ENCODE results near the gene OPN1MW. TPM values are rescaled to one million over a fixed set of nuclear protein-coding genes. Genes with fewer than 3 reads are reported as not detected.
A peak's percentile ranks its signal among the peaks of the same experiment; 100 is the strongest.

The OPN1MW gene
- total and polyA plus RNA-seq, 9 of the 15 experiments (the other 6 are each of a cell fraction or from before 2014, with no cell fraction given), result not detected

GRCh38 chrX:154142950-154143745 lies 39.2 kb upstream of the OPN1MW start:
- DNase-seq (ENCODE audit: extremely low read depth in 1 of 4, low spot score in 3 of 4), result no peak
- no peaks in the 10 kb centered on the region for H4K20me1 ChIP-seq (replicated peaks; ENCODE audit: control insufficient read depth, insufficient read depth, low read length)
- BruUV-seq (replicated peaks), result no TSS peak
- CTCF ChIA-PET (ENCODE audit: low intra/inter-chr PET ratio), result no interaction called here
- no peaks in the 10 kb centered on the region for H3K9me1 ChIP-seq (ENCODE audit: control insufficient read depth, insufficient read depth, low read length)
- H3K9ac ChIP-seq (ENCODE audit: insufficient read depth in 1 of 2, low read depth in 2 of 2, low read length in 2 of 2), result 0 out of 4 replicates have a peak overlapping the region, but pooled peaks of 1 of the 2 experiments have one; percentile 52
- 68% methylated on average over 6 of the region's 23 CpGs for WGBS (ENCODE audit: insufficient coverage, low coverage, missing lambda C conversion rate)
- in situ Hi-C loops (cut with MboI), result loop anchor here (10.0 kb wide), 1 partner anchor 82 kb away; no protein-coding TSS in a partner anchor
- no peaks in the 10 kb centered on the region for H3K36me3 ChIP-seq (ENCODE audit: control insufficient read depth, insufficient read depth, low read length)
- no peak for FAIRE-seq
- H3K4me2 ChIP-seq (ENCODE audit: insufficient read depth, low read length), result no peak overlapping the region
- H3K79me2 ChIP-seq (ENCODE audit: control insufficient read depth, insufficient read depth, low read length), result no peaks in the 10 kb centered on the region
- H2AFZ ChIP-seq (ENCODE audit: low read depth, low read length), result no peak overlapping the region
- no peaks in the 10 kb centered on the region for H3K27me3 ChIP-seq (ENCODE audit: control insufficient read depth in 2 of 2, insufficient read depth in 2 of 2, low read length in 2 of 2)
- peaks cover 0 to 5% of the 10 kb centered on the region in 2 experiments; a peak in 2 of 5 replicates for H3K4me1 ChIP-seq (replicated peaks in 1 of 2; ENCODE audit: control insufficient read depth in 2 of 2, insufficient read depth in 2 of 2, low read length in 2 of 2)
- no peak for ATAC-seq
- POLR2A ChIA-PET, result interaction anchor here (0.5 kb wide), 1 partner anchor 206 kb away, joined by 3 read pairs; no protein-coding TSS in a partner anchor
- intact Hi-C loops (cut with micrococcal nuclease), result no loop called here
- no peak overlapping the region for H3K27ac ChIP-seq (ENCODE audit: extremely low read depth, low read depth, low read length)
- no peak overlapping the region for H3K4me3 ChIP-seq
- H3K9me3 ChIP-seq (replicated peaks; ENCODE audit: control insufficient read depth, insufficient read depth, low read depth, low read length), result no peaks in the 10 kb centered on the region
- TF ChIP-seq SRSF1 (IDR thresholded peaks at IDR 0.05; ENCODE audit: low read depth, low read length) (no peak), NR1H2 (CRISPR knock-in tag; IDR thresholded peaks at IDR 0.05) (no peak), E2F5 (CRISPR knock-in tag; IDR thresholded peaks at IDR 0.05) (no peak), TFAM (CRISPR knock-in tag; conservative IDR thresholded peaks at IDR 0.05) (no peak), DACH1 (IDR thresholded peaks at IDR 0.05; ENCODE audit: partially characterized antibody) (no peak), ZBTB5 (IDR thresholded peaks at IDR 0.05) (no peak), TBL1XR1 (IDR thresholded peaks at IDR 0.05; ENCODE audit: low read length in 2 of 2) (no peak)

Data from K562 (cell line).